HepG2 (cell line): ENCODE measurements around the gene GOLGB1. TPM values are rescaled to one million over a fixed set of nuclear protein-coding genes. Genes with fewer than 3 reads are reported as not detected.

Experiments used
- ATAC-seq: fragments of 200-7000 bp; cut with Tn5 transposase; 3 replicates; pipeline ENCODE4 v1.9.1; 2020; ENCODE audit warnings: mild to moderate bottlenecking, moderate library complexity
- BruUV-seq: library from RNA; stranded (reverse); fragments of 400-500 nt; replicated peaks from 2 replicates; lab custom pipeline; 2021; lab: Mats Ljungman, UMichigan
- CTCF ChIA-PET: fragments of 300-600 bp; formaldehyde crosslinking; extraction: SDS; loops from one replicate; lab custom pipeline; 2021; ENCODE audit warnings: low total read pairs, inconsistent platforms, low intra/inter-chr PET ratio; lab: Yijun Ruan, JAX
- POLR2A ChIA-PET: fragments of 350-600 bp; sonication (Branson Sonifier 250); formaldehyde crosslinking; loops from one replicate; lab custom pipeline; 2020; ENCODE audit warnings: antibody characterized with exemption, inconsistent platforms; lab: Yijun Ruan, JAX
- DNase-seq: peaks from one replicate; pipeline ENCODE4 v3.0.0-alpha.2; 2015; ENCODE audit warnings: low spot score
- FAIRE-seq: peaks from 3 replicates; lab custom pipeline; 2011; peaks lifted over from hg19 to GRCh38; lab: Jason Lieb, UNC
- H2AFZ ChIP-seq: one replicate; pipeline ENCODE4 v1.6.1; 2011; ENCODE audit warnings: low read length, inconsistent platforms
- H3K27ac ChIP-seq: fragments of 300-600 bp; 3 replicates; pipeline ENCODE4 v1.8.0; 2011; ENCODE audit warnings: mixed run types, mild to moderate bottlenecking, mixed read lengths, low read length, inconsistent platforms; ENCODE audit not compliant: insufficient read depth; ENCODE audit errors: extremely low read length
- H3K27me3 ChIP-seq, 2 experiments: fragments of 200-600 bp in 1 of 2; 2 replicates in 1 of 2; 3 replicates in 1 of 2; pipeline versions ENCODE4 v1.6.0 to v1.8.0; 2011; ENCODE audit warnings: low read length in 2 of 2, mild to moderate bottlenecking in 2 of 2, moderate library complexity in 2 of 2, inconsistent platforms in 1 of 2; ENCODE audit not compliant: insufficient read depth in 2 of 2, control insufficient read depth in 1 of 2
- H3K36me3 ChIP-seq, 2 experiments: fragments of 200-600 bp in 1 of 2; replicated peaks in 1 of 2; 2 replicates in 1 of 2; 3 replicates in 1 of 2; pipeline versions ENCODE4 v1.5.1 to v1.8.0; 2011; ENCODE audit warnings: low read length in 2 of 2, inconsistent platforms in 1 of 2; ENCODE audit not compliant: insufficient read depth in 2 of 2, control insufficient read depth in 1 of 2
- H3K4me1 ChIP-seq: 2 replicates; pipeline ENCODE4 v1.5.1; 2012; ENCODE audit warnings: low read length, inconsistent platforms; ENCODE audit not compliant: insufficient read depth
- H3K4me2 ChIP-seq: 2 replicates; pipeline ENCODE4 v1.6.0; 2011; ENCODE audit warnings: low read depth, low read length, inconsistent platforms
- H3K4me3 ChIP-seq, 3 experiments: fragments of 200-600 bp in 1 of 3; sonication (generic), shearing (Covaris generic) in 1 of 3; replicated peaks in 1 of 3; 2 replicates each; pipeline ENCODE4 v1.5.1; 2011 to 2016; ENCODE audit warnings: low read length in 3 of 3, inconsistent platforms in 2 of 3, low read depth in 2 of 3, mild to moderate bottlenecking in 2 of 3, control low read depth in 1 of 3, mixed read lengths in 1 of 3; ENCODE audit not compliant: insufficient read depth in 1 of 3
- H3K79me2 ChIP-seq: one replicate; pipeline ENCODE4 v1.6.1; 2011; ENCODE audit warnings: low read length, inconsistent platforms; ENCODE audit not compliant: insufficient read depth
- H3K9ac ChIP-seq: 2 replicates; pipeline ENCODE4 v1.6.0; 2011; ENCODE audit warnings: mild to moderate bottlenecking, low read depth, low read length, inconsistent platforms; ENCODE audit not compliant: insufficient read depth
- H3K9me3 ChIP-seq: 2 replicates; pipeline ENCODE4 v1.5.1; 2012; ENCODE audit warnings: mild to moderate bottlenecking, low read length
- H4K20me1 ChIP-seq: 2 replicates; pipeline ENCODE4 v1.6.0; 2011; ENCODE audit warnings: inconsistent platforms, mild to moderate bottlenecking, low read length, moderate library complexity; ENCODE audit not compliant: insufficient read depth
- FOXP1 ChIP-seq, 2 experiments: fragments of 450-650 bp in 1 of 2; IDR thresholded peaks; 2 replicates each; pipeline ENCODE4 v1.6.1; 2017 to 2018; ENCODE audit warnings: antibody characterized with exemption in 1 of 2
- GABPB1 ChIP-seq: IDR thresholded peaks from 2 replicates; pipeline ENCODE4 v1.6.1; 2016; ENCODE audit warnings: mild to moderate bottlenecking, missing genetic modification reagents, moderate library complexity, missing compliant biosample characterization
- KLF13 ChIP-seq: sonication (generic); formaldehyde crosslinking; IDR thresholded peaks from 2 replicates; pipeline ENCODE4 v1.4.0; 2020; ENCODE audit warnings: mild to moderate bottlenecking, missing genetic modification reagents
- MIXL1 ChIP-seq: IDR thresholded peaks from 2 replicates; pipeline ENCODE4 v1.6.1; 2016
- PAWR ChIP-seq: sonication (generic); formaldehyde crosslinking; IDR thresholded peaks from 2 replicates; pipeline ENCODE4 v1.4.0; 2020; ENCODE audit warnings: missing genetic modification reagents, mild to moderate bottlenecking, borderline replicate concordance
- PHF5A ChIP-seq: IDR thresholded peaks from one replicate; pipeline ENCODE4 v1.6.1; 2018; ENCODE audit warnings: low read depth, missing genetic modification reagents; ENCODE audit not compliant: unreplicated experiment
- RXRB ChIP-seq: IDR thresholded peaks from 2 replicates; pipeline ENCODE4 v1.6.1; 2016; ENCODE audit warnings: borderline replicate concordance, missing genetic modification reagents, missing compliant biosample characterization
- SMARCC2 ChIP-seq: fragments of 450-650 bp; IDR thresholded peaks from 2 replicates; pipeline ENCODE4 v1.6.1; 2017; ENCODE audit warnings: antibody characterized with exemption, mild to moderate bottlenecking
- TARDBP ChIP-seq: sonication (generic); formaldehyde crosslinking; IDR thresholded peaks from 2 replicates; pipeline ENCODE4 v1.8.0; 2022; ENCODE audit warnings: mild to moderate bottlenecking, missing genetic modification reagents
- ZNF33A ChIP-seq: sonication (generic); formaldehyde crosslinking; IDR thresholded peaks from 2 replicates; pipeline ENCODE4 v1.5.1; 2020; ENCODE audit warnings: missing genetic modification reagents, mild to moderate bottlenecking, moderate library complexity, borderline replicate concordance
- WGBS: methylation state at CpG from one replicate; pipeline ENCODE4 v1.1.6; 2017; ENCODE audit warnings: low lambda C conversion rate; 5-methylcytosine and 5-hydroxymethylcytosine counted together
- in situ Hi-C: cut with HindIII; loops from 2 replicates; pipeline ENCODE4 v1.10.0; 2017; ENCODE audit warnings: low pct_unique_long_range_greater_than_20kb; ENCODE audit not compliant: extremely low pct_ligation_motif_present
- intact Hi-C: fragments of 100-400 bp; cut with micrococcal nuclease; formaldehyde crosslinking; loops from one replicate; pipeline ENCODE4 v1.10.0; 2022; ENCODE audit not compliant: unreplicated experiment
- polyA plus RNA-seq, 8 experiments: library from polyadenylated mRNA; depleted of rRNA in 3 of 8; stranded (reverse) in 7 of 8; unstranded in 1 of 8; fragments of >200 nt; fragmentation: Illumina TruSeq in 4 of 8; extraction: Trizol in 4 of 8; gene quantifications; 2 replicates each; pipeline versions ENCODE4 v1.2.1 to v1.2.3, GENCODE V29; 2011 to 2016; ENCODE audit warnings: low read depth in 4 of 8, missing spikeins in 1 of 8, mixed read lengths in 1 of 8; ENCODE audit not compliant: insufficient read depth in 1 of 8
- total RNA-seq, 5 experiments: library from RNA; depleted of rRNA; stranded (reverse); fragments of >200 nt; fragmentation: Illumina TruSeq; extraction: Trizol; gene quantifications; 2 replicates each; pipeline ENCODE4 v1.2.3, GENCODE V29; 2016; ENCODE audit warnings: low read depth in 1 of 5
- TF ChIP-seq, protein P1 (sequence below): IDR thresholded peaks from 2 replicates; pipeline ENCODE4 v1.6.1; 2016
- TF ChIP-seq, protein P2 (sequence below): sonication (generic); formaldehyde crosslinking; IDR thresholded peaks from 2 replicates; pipeline ENCODE4 v1.4.0; 2020; ENCODE audit warnings: low read depth, mild to moderate bottlenecking, missing genetic modification reagents
- TF ChIP-seq, protein P3 (sequence below): sonication (generic); formaldehyde crosslinking; IDR thresholded peaks from 2 replicates; pipeline ENCODE4 v1.5.1; 2020; ENCODE audit warnings: mild to moderate bottlenecking, missing genetic modification reagents, moderate library complexity

GOLGB1 gene
- total and polyA plus RNA-seq, 2 of the 13 experiments (the other 11 are each of a cell fraction or from before 2014, with no cell fraction given): 13.1 to 39.5 TPM

DNA sequence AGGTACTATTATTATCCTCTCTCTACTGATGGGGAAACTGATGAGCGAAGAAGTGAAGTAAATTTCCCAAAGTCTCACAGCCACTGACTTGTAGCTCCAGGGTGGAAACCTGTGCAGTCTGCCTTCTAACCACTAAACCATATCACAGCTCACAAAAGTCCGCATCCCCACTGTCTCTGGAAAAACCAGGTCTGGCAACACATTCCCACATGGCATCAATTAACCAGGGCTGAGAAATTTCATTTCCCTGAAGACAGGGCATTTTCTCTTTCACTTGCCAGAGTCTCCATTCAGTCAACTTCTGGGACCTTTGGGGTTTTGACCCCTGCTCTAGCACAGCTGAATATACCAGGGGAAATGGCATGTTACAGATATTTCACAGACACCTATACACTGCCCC, 129.8 kb downstream of the GOLGB1 start:
- no peak overlapping the region for H3K27ac ChIP-seq
- TF ChIP-seq, protein P1, sequence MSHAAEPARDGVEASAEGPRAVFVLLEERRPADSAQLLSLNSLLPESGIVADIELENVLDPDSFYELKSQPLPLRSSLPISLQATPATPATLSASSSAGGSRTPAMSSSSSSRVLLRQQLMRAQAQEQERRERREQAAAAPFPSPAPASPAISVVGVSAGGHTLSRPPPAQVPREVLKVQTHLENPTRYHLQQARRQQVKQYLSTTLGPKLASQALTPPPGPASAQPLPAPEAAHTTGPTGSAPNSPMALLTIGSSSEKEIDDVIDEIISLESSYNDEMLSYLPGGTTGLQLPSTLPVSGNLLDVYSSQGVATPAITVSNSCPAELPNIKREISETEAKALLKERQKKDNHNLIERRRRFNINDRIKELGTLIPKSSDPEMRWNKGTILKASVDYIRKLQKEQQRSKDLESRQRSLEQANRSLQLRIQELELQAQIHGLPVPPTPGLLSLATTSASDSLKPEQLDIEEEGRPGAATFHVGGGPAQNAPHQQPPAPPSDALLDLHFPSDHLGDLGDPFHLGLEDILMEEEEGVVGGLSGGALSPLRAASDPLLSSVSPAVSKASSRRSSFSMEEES (CRISPR knock-in tag): no peak
- no peak for TF ChIP-seq MIXL1
- TF ChIP-seq, protein P2, sequence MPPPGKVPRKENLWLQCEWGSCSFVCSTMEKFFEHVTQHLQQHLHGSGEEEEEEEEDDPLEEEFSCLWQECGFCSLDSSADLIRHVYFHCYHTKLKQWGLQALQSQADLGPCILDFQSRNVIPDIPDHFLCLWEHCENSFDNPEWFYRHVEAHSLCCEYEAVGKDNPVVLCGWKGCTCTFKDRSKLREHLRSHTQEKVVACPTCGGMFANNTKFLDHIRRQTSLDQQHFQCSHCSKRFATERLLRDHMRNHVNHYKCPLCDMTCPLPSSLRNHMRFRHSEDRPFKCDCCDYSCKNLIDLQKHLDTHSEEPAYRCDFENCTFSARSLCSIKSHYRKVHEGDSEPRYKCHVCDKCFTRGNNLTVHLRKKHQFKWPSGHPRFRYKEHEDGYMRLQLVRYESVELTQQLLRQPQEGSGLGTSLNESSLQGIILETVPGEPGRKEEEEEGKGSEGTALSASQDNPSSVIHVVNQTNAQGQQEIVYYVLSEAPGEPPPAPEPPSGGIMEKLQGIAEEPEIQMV (CRISPR knock-in tag): no peak
- no peak for TF ChIP-seq ZNF33A (CRISPR knock-in tag)
- no peak for TF ChIP-seq PAWR (CRISPR knock-in tag)
- no peak for TF ChIP-seq KLF13 (CRISPR knock-in tag)
- no peak for TF ChIP-seq GABPB1
- no peak for TF ChIP-seq RXRB
- no peak for TF ChIP-seq TARDBP
- TF ChIP-seq FOXP1 (IDR thresholded peaks at IDR 0.05): no peak
- no peak for TF ChIP-seq FOXP1 (CRISPR knock-in tag; IDR thresholded peaks at IDR 0.05)
- TF ChIP-seq PHF5A (CRISPR knock-in tag): no peak
- TF ChIP-seq, protein P3, sequence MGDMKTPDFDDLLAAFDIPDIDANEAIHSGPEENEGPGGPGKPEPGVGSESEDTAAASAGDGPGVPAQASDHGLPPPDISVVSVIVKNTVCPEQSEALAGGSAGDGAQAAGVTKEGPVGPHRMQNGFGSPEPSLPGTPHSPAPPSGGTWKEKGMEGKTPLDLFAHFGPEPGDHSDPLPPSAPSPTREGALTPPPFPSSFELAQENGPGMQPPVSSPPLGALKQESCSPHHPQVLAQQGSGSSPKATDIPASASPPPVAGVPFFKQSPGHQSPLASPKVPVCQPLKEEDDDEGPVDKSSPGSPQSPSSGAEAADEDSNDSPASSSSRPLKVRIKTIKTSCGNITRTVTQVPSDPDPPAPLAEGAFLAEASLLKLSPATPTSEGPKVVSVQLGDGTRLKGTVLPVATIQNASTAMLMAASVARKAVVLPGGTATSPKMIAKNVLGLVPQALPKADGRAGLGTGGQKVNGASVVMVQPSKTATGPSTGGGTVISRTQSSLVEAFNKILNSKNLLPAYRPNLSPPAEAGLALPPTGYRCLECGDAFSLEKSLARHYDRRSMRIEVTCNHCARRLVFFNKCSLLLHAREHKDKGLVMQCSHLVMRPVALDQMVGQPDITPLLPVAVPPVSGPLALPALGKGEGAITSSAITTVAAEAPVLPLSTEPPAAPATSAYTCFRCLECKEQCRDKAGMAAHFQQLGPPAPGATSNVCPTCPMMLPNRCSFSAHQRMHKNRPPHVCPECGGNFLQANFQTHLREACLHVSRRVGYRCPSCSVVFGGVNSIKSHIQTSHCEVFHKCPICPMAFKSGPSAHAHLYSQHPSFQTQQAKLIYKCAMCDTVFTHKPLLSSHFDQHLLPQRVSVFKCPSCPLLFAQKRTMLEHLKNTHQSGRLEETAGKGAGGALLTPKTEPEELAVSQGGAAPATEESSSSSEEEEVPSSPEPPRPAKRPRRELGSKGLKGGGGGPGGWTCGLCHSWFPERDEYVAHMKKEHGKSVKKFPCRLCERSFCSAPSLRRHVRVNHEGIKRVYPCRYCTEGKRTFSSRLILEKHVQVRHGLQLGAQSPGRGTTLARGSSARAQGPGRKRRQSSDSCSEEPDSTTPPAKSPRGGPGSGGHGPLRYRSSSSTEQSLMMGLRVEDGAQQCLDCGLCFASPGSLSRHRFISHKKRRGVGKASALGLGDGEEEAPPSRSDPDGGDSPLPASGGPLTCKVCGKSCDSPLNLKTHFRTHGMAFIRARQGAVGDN (CRISPR knock-in tag): no peak
- no peak for TF ChIP-seq SMARCC2
- no peaks in the 10 kb centered on the region for H3K4me1 ChIP-seq
- H3K9ac ChIP-seq: no peak overlapping the region
- ChIA-PET CTCF (no interaction called here), POLR2A (no interaction called here)
- H4K20me1 ChIP-seq: no peaks in the 10 kb centered on the region
- in situ Hi-C loops: no loop called here
- FAIRE-seq (no peak), ATAC-seq (no peak), DNase-seq (no peak)
- no peaks in the 10 kb centered on the region for H3K79me2 ChIP-seq
- WGBS: 21% methylated on average over 2 of the region's 2 CpGs
- no peak overlapping the region for H2AFZ ChIP-seq
- H3K4me3 ChIP-seq: no peak overlapping the region
- peaks cover 1 to 5% of the 10 kb centered on the region in 2 experiments; a peak in 2 of 5 replicates for H3K27me3 ChIP-seq
- no peak overlapping the region for H3K4me2 ChIP-seq
- no TSS peak for BruUV-seq
- H3K36me3 ChIP-seq: no peaks in the 10 kb centered on the region
- H3K9me3 ChIP-seq: no peaks in the 10 kb centered on the region
- intact Hi-C loops: no loop called here
